Fibroblast of mammary gland (primary cell): ENCODE results near the gene OLIG2.

ENCODE experiments used
- DNase-seq: peaks from one replicate; pipeline ENCODE4 v3.0.0-alpha.2; 2010; ENCODE audit warnings: low read depth
- H3K4me3 ChIP-seq: 2 replicates; pipeline ENCODE4 v1.5.1; 2011; ENCODE audit warnings: low read depth, mild to moderate bottlenecking, low read length, moderate library complexity; ENCODE audit not compliant: control insufficient read depth
- TF ChIP-seq, protein P1 (sequence below): conservative IDR thresholded peaks from 2 replicates; pipeline ENCODE4 v1.5.1; 2011; ENCODE audit warnings: low read depth, low read length, inconsistent platforms; ENCODE audit not compliant: control insufficient read depth, insufficient read depth

The OLIG2 gene

DNA sequence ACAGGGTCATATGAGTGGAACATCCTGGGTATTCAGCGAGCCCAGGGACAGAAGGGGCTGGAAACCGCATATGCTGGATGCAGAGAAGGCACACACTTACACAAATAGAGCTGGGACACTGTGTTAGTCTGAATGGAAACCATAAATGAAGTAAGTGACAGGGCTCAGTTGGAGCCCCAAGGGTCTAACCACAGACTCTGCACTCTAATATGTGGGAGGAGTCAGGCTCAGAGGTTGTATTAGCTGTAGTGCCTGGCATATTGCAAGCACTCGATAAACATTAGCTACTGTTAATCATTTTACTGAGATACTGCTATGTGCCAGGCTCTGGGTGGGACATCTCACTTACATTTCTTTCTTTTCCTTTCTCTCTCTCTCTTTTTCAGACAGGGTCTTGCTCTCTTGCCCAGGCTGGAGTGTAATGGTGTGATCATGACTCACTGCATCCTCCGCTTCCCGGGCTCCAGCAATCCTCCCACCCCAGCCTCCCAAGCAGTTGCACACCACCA lies 37.7 kb downstream of the OLIG2 start:
- DNase-seq, result no peak
- H3K4me3 ChIP-seq, result no peak overlapping the region
- TF ChIP-seq, protein P1, sequence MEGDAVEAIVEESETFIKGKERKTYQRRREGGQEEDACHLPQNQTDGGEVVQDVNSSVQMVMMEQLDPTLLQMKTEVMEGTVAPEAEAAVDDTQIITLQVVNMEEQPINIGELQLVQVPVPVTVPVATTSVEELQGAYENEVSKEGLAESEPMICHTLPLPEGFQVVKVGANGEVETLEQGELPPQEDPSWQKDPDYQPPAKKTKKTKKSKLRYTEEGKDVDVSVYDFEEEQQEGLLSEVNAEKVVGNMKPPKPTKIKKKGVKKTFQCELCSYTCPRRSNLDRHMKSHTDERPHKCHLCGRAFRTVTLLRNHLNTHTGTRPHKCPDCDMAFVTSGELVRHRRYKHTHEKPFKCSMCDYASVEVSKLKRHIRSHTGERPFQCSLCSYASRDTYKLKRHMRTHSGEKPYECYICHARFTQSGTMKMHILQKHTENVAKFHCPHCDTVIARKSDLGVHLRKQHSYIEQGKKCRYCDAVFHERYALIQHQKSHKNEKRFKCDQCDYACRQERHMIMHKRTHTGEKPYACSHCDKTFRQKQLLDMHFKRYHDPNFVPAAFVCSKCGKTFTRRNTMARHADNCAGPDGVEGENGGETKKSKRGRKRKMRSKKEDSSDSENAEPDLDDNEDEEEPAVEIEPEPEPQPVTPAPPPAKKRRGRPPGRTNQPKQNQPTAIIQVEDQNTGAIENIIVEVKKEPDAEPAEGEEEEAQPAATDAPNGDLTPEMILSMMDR, result no peak

DNA sequence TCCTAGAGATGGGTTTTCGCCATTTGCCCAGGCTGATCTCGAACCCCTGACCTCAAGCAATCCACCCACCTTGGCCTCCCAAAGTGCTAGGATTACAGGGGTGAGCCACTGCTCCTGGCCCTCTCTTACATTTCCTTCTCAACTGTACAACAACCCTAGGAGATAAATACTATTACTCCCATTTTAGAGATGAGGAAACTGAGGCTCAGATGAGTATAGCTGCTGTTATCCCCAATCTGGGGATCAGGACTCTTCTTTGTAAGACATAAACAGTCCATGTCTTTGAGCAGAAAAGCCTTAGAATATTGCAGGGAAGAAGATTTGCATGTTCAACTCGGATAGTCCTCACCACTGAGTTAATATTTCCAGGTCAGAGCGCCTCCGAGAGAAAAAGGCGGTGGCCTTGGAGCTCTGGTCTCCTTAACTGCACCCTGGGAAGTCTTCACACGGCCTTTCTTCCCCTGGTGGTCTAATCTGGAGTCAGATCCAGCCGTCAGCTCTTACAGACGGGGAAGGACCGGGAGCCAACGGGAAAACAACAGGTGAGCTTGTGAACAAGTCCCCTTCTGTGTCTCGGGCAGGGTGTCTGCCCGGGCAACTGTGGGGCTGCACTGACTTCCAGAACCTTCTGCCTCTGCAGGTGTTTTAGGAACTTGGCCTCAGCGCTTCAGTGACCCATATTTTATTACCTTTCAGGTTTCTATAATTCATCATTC lies 38.3 kb downstream of the OLIG2 start:
- TF ChIP-seq, protein P1, result no peak
- no peak for DNase-seq
- H3K4me3 ChIP-seq, result no peak overlapping the region

DNA sequence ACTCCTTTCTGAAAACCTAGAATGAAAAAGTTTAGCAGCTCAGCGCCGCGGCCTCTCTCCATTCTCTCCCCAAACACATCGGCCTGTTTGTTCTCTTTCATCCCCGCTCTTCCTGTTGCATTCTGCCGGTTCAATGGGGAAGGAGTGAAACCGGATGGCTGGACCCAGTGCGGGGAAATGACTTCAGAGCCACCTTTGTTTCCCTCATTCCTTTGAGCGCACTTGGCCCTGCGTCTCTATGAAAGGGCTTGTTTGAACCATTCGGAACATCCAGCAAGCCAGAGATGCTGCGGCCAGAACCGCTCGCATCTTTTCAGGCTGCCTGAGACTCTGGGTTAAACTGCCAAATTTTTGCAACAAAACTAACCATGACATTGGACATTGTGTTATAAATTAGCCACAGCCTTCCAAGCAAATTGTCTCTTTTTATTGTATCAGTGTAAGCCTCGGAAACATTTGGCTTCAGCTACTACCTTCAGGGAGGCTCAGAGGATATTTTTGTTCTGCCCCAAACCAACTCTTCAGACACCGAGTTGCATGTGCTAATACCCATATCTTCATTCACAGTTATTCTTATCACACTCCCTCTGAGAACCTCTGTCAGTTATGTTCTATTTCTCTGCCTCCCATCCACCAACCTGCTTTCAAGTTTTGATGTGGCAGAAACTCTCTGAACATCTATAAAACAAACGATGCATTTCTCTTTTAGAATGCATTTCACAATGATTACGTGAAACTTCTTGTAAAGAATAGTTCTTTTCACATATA lies 39.1 kb downstream of the OLIG2 start:
- DNase-seq, result no peak
- H3K4me3 ChIP-seq, result no peak overlapping the region
- TF ChIP-seq, protein P1, result no peak

GRCh38 chr21:33067043-33067442 lies 41.3 kb downstream of the OLIG2 start:
- TF ChIP-seq, protein P1, result no peak
- no peak overlapping the region for H3K4me3 ChIP-seq
- no peak for DNase-seq

GRCh38 chr21:33067457-33067856 lies 41.7 kb downstream of the OLIG2 start:
- H3K4me3 ChIP-seq, result no peak overlapping the region
- DNase-seq, result no peak
- TF ChIP-seq, protein P1, result no peak

DNA sequence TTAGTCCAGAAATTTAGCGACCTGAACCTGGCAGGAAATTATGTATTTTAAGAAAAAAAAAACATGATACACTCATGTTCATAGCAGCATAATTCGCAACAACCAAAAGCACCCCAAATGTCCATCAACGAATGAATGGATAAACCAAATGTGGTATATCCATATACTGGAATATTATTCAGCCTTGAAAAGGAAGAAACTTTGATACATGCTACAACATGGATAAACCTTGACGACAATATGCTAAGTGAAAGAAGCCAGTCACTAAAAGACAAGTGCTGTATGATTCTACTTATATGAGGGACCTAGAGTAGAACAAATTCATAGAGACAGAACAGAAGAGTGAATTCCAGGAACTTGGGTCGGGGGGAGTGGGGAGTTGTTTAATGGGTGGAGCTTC lies 43.5 kb downstream of the OLIG2 start:
- H3K4me3 ChIP-seq, result no peak overlapping the region
- TF ChIP-seq, protein P1, result no peak
- no peak for DNase-seq

- H3K4me3 ChIP-seq, result no peak overlapping the region
- TF ChIP-seq, protein P1, result no peak
- no peak for DNase-seq
Observed at GRCh38 chr21:33069645-33069993, 43.9 kb downstream of the OLIG2 start.
